ENCODE measurements around the gene DCUN1D3.

DNA sequence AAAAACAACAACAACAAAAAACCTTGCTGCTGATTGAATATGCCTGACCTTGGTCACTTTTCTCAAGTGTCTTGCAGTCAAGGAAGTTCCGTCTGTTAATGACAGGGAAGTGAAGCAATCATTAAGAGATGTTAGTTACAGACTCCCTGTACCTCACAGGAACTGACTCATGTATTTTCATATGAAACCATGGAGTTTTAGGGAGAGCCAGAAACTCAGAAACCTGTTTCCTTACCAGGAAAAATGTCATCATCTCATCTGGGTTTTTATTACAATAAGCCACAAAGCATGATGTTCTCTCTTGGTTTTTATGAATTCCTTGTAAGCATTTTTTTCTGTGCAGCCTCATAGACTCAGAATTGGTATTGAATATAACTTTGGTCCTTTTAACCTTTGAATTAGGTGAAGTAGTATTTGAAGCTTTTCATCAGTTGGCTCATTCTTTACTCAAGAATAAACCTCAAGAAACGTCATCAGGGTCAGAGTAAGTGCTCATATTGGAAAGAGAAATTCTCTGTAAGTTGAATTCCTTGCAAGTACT is 10.7 kb upstream of the DCUN1D3 start:
- TF ChIP-seq, protein P1, sequence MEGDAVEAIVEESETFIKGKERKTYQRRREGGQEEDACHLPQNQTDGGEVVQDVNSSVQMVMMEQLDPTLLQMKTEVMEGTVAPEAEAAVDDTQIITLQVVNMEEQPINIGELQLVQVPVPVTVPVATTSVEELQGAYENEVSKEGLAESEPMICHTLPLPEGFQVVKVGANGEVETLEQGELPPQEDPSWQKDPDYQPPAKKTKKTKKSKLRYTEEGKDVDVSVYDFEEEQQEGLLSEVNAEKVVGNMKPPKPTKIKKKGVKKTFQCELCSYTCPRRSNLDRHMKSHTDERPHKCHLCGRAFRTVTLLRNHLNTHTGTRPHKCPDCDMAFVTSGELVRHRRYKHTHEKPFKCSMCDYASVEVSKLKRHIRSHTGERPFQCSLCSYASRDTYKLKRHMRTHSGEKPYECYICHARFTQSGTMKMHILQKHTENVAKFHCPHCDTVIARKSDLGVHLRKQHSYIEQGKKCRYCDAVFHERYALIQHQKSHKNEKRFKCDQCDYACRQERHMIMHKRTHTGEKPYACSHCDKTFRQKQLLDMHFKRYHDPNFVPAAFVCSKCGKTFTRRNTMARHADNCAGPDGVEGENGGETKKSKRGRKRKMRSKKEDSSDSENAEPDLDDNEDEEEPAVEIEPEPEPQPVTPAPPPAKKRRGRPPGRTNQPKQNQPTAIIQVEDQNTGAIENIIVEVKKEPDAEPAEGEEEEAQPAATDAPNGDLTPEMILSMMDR (IDR thresholded peaks at IDR 0.05) = no peak
- TF ChIP-seq POLR2A (IDR thresholded peaks at IDR 0.05; ENCODE audit: low read depth) (no peak), EP300 (IDR thresholded peaks at IDR 0.05) (no peak)

Data from esophagus muscularis mucosa (tissue), 4 donors.